Activated B cell treated with CpG ODN at 0.5 μM for 24 hours (primary cell): ENCODE results near the gene SERPINA9. TPM values are rescaled to one million over a fixed set of nuclear protein-coding genes. Genes with fewer than 3 reads are reported as not detected.
"Not testable (repeated sequence)": the region's sequence is repeated elsewhere in the genome, so short reads cannot be mapped to it uniquely, and the experiment has no call there.

Source experiments
- ATAC-seq: fragments of 200-7000 bp; cut with Tn5 transposase; one replicate; pipeline ENCODE4 v1.10.0; 2021; ENCODE audit warnings: low read depth, mild to moderate bottlenecking, moderate library complexity
- CTCF ChIA-PET: fragments of 350-600 bp; sonication (Branson Sonifier 250); formaldehyde crosslinking; loops from one replicate; lab custom pipeline; 2021; ENCODE audit warnings: antibody characterized with exemption; lab: Charles Lee
- POLR2A ChIA-PET: fragments of 350-600 bp; sonication (Branson Sonifier 250); formaldehyde crosslinking; loops from one replicate; lab custom pipeline; 2021; ENCODE audit warnings: antibody characterized with exemption; lab: Charles Lee
- DNase-seq: peaks from one replicate; pipeline ENCODE4 v3.0.0; 2022
- H3K27ac Mint-ChIP-seq: one replicate; pipeline ENCODE4 v1.8.0; 2020; ENCODE audit warnings: mixed read lengths
- H3K27me3 Mint-ChIP-seq: one replicate; pipeline ENCODE4 v1.8.0; 2021; ENCODE audit warnings: mixed read lengths
- H3K36me3 Mint-ChIP-seq: one replicate; pipeline ENCODE4 v1.8.0; 2021; ENCODE audit warnings: low read depth, mixed read lengths
- H3K4me1 Mint-ChIP-seq: one replicate; pipeline ENCODE4 v1.8.0; 2021; ENCODE audit warnings: mixed read lengths
- H3K4me3 Mint-ChIP-seq: one replicate; pipeline ENCODE4 v1.8.0; 2020; ENCODE audit warnings: mild to moderate bottlenecking, mixed read lengths
- H3K9me3 Mint-ChIP-seq: one replicate; pipeline ENCODE4 v1.8.0; 2020; ENCODE audit warnings: mixed read lengths
- intact Hi-C: fragments of 100-400 bp; cut with micrococcal nuclease; formaldehyde crosslinking; loops from one replicate; pipeline ENCODE4 v1.15.1; 2024
- total RNA-seq: library from RNA; stranded (reverse); gene quantifications from 2 replicates; pipeline ENCODE4 v1.2.3, GENCODE V29; 2022
- TF ChIP-seq, protein P1 (sequence below): fragments of 200-600 bp; IDR thresholded peaks from one replicate; pipeline ENCODE4 v1.8.0; 2022; ENCODE audit warnings: antibody characterized with exemption, mild to moderate bottlenecking

SERPINA9 gene
- total RNA-seq, 1 donor from 2014 or later: 0.40 TPM

DNA sequence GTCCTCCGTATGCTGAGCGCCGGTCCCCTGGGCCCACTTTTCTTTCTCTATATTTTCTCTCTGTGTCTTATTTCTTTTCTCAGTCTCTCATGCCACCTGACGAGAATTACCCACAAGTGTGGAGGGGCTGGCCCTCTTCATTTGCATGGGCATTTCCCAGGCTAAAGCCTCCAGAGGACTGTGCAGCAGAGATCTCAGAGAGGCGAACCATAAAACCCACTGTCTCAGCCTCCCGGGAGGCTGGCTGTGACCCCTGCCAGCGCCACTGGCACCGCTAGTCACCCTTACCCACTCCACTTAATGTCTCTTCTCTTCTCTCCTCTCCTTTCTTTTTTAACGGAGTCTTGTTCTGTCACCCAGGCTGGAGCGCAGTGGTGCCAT, 7.1 kb upstream of the SERPINA9 start:
- intact Hi-C loops: loop anchor here (10.0 kb wide), 1 partner anchor 128 kb away; no protein-coding TSS in a partner anchor
- Mint-ChIP-seq H3K9me3 (peaks cover 8% of the 10 kb centered on the region), H3K4me3 (peak overlapping the region; percentile 12), H3K27me3 (peaks cover 18% of the 10 kb centered on the region), H3K36me3 (no peaks in the 10 kb centered on the region), H3K4me1 (peaks cover 34% of the 10 kb centered on the region), H3K27ac (peak overlapping the region; percentile 85)
- CTCF ChIA-PET: no interaction called here
- DNase-seq (no peak), ATAC-seq (peak; percentile 85)
- POLR2A ChIA-PET: no interaction called here
- TF ChIP-seq, protein P1, sequence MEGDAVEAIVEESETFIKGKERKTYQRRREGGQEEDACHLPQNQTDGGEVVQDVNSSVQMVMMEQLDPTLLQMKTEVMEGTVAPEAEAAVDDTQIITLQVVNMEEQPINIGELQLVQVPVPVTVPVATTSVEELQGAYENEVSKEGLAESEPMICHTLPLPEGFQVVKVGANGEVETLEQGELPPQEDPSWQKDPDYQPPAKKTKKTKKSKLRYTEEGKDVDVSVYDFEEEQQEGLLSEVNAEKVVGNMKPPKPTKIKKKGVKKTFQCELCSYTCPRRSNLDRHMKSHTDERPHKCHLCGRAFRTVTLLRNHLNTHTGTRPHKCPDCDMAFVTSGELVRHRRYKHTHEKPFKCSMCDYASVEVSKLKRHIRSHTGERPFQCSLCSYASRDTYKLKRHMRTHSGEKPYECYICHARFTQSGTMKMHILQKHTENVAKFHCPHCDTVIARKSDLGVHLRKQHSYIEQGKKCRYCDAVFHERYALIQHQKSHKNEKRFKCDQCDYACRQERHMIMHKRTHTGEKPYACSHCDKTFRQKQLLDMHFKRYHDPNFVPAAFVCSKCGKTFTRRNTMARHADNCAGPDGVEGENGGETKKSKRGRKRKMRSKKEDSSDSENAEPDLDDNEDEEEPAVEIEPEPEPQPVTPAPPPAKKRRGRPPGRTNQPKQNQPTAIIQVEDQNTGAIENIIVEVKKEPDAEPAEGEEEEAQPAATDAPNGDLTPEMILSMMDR: no peak

GRCh38 chr14:94482132-94483070, 6.4 kb upstream of the SERPINA9 start:
- intact Hi-C loops: loop anchor here (10.0 kb wide), 1 partner anchor 128 kb away; no protein-coding TSS in a partner anchor
- CTCF ChIA-PET, ATAC-seq, DNase-seq, H3K36me3 Mint-ChIP-seq, POLR2A ChIA-PET: not testable (repeated sequence)
- H3K4me1 Mint-ChIP-seq: peaks cover 34% of the 10 kb centered on the region
- H3K4me3 Mint-ChIP-seq: peak overlapping the region; percentile 12
- H3K27me3 Mint-ChIP-seq: peaks cover 18% of the 10 kb centered on the region
- H3K27ac Mint-ChIP-seq: peak overlapping the region; percentile 85
- peaks cover 13% of the 10 kb centered on the region for H3K9me3 Mint-ChIP-seq

DNA sequence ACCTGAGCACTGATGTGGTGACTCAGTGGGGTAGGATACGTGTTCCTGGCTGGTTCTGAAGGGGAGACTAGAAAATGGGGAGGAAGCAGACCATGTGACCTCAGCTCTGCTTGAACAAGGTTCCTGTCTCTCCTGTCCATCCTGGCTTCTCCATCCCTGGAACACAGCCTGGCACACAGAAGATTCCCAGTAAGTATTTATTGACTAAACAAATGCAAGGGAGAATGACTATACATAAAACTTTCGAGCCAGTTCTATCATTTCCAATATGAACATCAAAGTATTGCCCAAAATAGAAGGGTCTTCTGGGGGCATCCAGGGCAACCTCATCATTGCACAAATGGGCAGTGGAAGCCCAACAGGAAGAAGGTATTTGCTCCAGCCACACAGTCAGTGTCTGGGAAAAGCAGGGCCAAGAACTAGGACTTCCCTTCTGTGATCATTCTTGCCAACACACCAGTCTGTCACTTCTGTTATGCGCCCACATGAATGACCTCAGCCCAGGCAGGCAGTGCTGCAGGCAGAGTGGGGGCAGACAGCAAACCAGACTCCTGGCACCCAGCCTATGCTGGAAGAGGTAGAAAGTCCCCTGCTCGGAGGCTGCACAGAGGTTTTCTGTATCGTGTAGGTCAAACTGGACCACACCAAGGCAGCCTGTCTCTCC, 5.6 kb upstream of the SERPINA9 start:
- intact Hi-C loops: loop anchor here (1.0 to 10.0 kb wide), 2 partner anchors 8 to 127 kb away; no protein-coding TSS in a partner anchor
- no peak for DNase-seq

DNA sequence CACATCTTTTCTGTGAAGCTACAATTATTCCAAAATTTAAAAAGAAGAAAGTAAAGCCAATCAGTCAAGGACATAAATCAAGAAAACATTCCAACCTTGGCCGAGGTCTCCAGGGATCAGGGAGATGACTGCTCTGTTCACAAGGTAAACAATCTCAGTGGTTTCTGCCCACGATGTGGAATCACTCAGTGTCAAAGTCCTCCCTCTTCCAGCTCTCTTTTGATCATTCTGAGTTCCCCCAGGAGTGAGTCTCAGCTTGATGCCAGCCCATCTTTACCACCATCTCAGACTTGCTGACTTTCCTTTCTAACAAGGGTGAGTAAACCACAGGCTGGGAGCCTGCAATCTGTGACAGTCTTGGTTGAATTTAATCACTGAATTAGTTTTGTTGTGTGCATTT, 4.8 kb upstream of the SERPINA9 start:
- peaks cover 15% of the 10 kb centered on the region for H3K9me3 Mint-ChIP-seq
- ATAC-seq (no peak), DNase-seq (no peak)
- no peak overlapping the region for H3K27ac Mint-ChIP-seq
- TF ChIP-seq, protein P1: no peak
- no peak overlapping the region for H3K4me3 Mint-ChIP-seq
- CTCF ChIA-PET: no interaction called here
- H3K4me1 Mint-ChIP-seq: peaks cover 30% of the 10 kb centered on the region
- H3K36me3 Mint-ChIP-seq: no peaks in the 10 kb centered on the region
- intact Hi-C loops: loop anchor here (1.0 to 10.0 kb wide), 2 partner anchors 8 to 126 kb away; no protein-coding TSS in a partner anchor
- POLR2A ChIA-PET: no interaction called here
- H3K27me3 Mint-ChIP-seq: peaks cover 7% of the 10 kb centered on the region

More for the DNA sequence above, 5.6 kb upstream of the SERPINA9 start:
- H3K27me3 Mint-ChIP-seq: peaks cover 11% of the 10 kb centered on the region
- ChIA-PET POLR2A (no interaction called here), CTCF (no interaction called here)
- TF ChIP-seq, protein P1: no peak
- peaks cover 34% of the 10 kb centered on the region for H3K4me1 Mint-ChIP-seq
- H3K4me3 Mint-ChIP-seq: no peak overlapping the region
- H3K27ac Mint-ChIP-seq: no peak overlapping the region
- H3K36me3 Mint-ChIP-seq: no peaks in the 10 kb centered on the region
- ATAC-seq: peak; percentile 32
- peaks cover 15% of the 10 kb centered on the region for H3K9me3 Mint-ChIP-seq

DNA sequence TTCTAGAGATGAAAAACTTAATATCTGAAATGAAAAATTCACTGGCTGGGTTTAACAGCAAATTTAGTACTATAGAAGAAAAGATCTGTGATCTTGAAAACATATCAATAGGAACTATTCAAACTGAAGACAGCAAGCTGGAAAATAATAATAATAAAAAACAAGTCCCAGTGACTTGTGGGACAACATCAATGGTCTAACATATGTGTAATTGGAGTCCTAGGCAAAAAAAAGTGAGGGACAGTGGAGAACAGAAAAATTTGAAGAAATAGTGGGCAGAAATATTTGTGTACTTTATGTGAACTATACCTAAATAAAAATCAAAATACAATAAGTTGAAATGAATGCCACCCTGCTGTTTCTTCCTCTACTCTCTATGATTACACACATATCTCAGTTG, 2.4 kb upstream of the SERPINA9 start:
- ATAC-seq (no peak), DNase-seq (no peak)
- Mint-ChIP-seq H3K4me1 (peaks cover 26% of the 10 kb centered on the region), H3K27ac (no peak overlapping the region), H3K27me3 (no peaks in the 10 kb centered on the region), H3K36me3 (no peaks in the 10 kb centered on the region), H3K4me3 (no peak overlapping the region), H3K9me3 (peaks cover 15% of the 10 kb centered on the region)
- CTCF ChIA-PET: interaction anchor here (0.8 kb wide), 1 partner anchor 18 kb away, joined by 3 read pairs; no protein-coding TSS in a partner anchor
- TF ChIP-seq, protein P1: no peak
- intact Hi-C loops: no loop called here
- POLR2A ChIA-PET: no interaction called here
